SIG-M5 (cell line): Measurements from ENCODE around the gene IQGAP2.
"Not testable (repeated sequence)": the region's sequence is repeated elsewhere in the genome, so short reads cannot be mapped to it uniquely, and the experiment has no call there.

Experiments
- DNase-seq: peaks from one replicate; lab custom pipeline; 2025; lab: John Stamatoyannopoulos, UW

IQGAP2 gene

DNA sequence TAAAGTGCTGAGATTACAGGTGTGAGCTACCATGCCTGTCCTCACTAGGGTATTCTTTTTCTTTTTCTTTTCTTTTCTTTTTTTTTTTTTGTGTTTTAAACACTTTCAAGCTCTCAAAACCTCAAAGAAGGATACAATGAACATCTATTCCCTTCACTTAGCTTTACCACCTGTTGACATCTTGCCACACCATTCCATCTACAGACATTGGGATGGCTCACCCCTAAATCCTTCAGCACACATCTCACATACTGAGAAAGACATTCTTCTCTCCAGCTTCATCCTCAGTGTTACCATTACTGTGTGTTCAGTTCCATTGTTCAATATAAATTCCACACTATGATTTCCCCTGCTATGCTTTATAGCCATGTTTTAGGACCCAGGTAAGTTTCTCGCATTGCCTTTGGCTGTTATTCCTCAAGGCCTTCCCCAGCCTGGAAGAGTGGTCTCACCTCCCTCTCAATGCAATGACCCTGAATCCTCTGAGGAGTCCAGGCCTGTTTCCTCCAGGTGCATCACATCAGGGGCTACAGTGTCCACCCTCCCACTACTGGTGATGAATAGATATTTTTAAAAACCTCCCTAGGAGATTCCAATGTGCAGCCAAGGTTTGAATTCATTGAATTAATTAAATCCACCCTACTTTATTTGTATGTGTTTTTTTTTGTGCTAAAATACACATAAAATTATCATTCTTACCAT is 16.7 kb downstream of the IQGAP2 start:
- no peak for DNase-seq

DNA sequence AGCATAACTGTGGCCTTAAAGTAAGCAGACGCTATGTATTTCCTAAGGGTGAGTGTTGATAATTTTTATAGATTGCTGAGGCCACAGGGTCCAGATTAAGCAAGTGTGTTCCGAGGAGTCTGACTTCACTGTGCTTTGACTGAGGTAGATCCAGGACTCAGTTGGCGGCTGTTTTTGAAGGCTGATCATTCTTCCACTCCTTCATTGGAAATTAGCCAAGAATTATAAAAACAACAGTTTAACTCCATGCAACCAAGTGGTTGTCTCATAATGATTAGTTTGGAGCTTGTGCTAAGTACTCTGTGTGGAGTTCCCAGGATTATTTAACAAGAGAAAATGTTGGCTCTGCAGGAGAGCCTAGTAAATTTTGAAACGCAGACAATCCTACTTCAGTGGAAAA is 19.1 kb downstream of the IQGAP2 start:
- no peak for DNase-seq

- no peak for DNase-seq
Measured at GRCh38 chr5:76422742-76423141, 19.7 kb downstream of the IQGAP2 start.

DNA sequence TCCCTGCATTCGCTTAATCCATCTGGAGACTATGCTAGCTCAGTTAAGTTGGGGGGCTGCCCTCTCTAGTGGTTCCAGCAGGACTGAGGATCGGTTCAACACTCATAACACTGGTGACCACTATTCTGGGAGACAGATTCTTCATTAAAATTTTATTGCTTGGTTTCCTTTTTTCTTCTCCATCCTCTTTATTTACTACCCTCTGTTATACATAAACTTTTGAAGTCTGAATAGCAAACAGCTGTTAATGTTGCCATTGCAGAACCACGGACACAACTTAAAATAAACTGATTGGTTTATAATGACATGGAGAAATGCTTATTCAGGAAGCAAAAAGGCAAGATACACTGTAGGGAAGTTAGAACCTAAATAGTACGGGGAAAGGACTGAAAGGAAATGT is 22.1 kb downstream of the IQGAP2 start:
- DNase-seq = no peak

GRCh38 chr5:76425928-76426804 is 23.1 kb downstream of the IQGAP2 start:
- DNase-seq = no peak

GRCh38 chr5:76427206-76428140 is 24.4 kb downstream of the IQGAP2 start:
- DNase-seq = no peak

DNA sequence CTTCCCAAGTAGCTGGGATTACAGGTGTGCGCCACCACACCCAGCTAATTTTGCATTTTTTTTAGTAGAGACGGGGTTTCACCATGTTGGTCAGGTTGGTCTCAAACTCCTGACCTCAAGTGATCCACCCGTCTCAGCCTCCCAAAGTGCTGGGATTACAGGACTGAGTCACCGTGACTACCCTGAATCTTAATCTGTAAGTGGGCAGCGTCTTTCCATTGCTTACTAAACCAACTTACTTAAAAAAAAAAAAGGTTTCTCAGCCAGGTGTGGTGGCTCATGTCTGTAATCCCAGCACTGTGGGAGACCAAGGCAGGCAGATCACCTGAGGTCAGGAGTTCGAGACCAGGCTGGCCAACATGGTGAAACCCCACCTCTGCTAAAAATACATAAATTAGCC is 25.5 kb downstream of the IQGAP2 start:
- DNase-seq = not testable (repeated sequence)

DNA sequence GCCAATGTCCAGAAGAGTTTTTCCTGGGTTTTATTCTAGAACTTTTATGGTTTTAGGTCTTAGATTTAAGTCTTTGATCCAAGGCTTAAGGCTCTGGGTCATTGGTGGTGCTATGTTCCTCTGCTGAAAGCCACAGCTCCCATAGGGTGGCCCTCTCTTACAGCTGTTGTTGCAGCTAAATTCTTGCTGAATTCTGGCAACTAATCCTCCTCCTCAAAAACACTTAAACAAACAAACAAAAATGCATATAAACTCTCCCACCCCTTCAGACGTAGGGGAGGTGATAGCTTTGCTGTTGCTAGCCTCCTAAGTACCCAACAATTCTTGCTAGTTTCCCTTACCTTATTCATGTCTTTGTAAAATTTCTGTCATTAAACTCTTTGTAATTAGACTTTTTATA is 30.2 kb downstream of the IQGAP2 start:
- no peak for DNase-seq

DNA sequence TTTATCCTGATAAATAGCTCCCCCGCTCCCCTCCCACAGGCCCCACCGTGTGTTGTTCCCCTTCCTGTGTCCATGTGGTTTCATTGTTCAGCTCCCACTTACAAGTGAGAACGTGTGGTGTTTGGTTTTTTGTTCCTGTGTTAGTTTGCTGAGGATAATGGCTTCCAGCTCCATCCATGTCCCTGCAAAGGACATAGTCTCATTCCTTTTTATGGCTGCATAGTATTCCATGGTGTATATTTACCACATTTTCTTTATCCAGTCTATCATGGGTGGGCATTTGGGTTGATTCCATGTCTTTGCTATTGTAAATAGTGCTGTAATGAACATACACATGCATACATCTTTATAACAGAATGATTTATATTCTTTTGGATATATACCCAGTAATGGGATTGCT is 34.4 kb downstream of the IQGAP2 start:
- not testable (repeated sequence) for DNase-seq

DNA sequence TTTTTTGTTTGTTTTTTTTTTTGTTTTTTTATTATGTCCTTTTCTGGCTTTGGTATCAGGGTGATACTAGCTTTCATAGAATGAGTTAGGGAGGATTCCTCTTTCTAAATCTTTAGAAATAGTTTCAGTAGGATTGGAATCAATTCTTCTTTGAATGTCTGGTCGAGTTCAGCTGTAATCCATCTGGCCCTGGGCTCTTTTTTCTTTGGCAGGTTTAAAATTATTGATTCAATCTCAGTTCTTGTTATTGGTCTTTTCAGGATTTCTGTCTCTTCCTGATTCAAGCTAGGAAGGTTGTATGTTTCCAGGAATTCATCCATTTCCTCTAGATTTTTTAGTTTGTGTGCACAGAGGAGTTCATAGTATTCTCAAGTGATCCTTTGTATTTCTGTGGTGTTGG is 34.9 kb downstream of the IQGAP2 start:
- DNase-seq = no peak

DNA sequence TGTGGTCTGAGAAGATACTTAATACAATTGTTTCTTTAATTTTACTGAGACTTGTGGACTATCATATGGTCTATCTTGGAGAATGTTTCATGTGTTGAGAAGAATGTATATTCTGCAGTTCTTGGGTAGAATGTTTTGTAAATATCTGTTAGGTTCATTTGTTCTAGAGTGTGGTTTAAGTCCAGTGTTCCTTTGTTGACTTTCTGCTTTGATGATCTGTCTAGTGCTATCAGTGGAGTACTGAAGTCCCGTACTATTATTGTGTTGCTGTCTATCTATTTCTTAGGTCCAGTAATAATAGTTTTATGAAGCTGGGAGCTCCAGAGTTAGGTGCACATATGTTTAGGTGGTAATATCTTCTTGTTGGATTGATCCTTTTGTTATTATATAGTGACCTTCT is 36.1 kb downstream of the IQGAP2 start:
- no peak for DNase-seq

DNA sequence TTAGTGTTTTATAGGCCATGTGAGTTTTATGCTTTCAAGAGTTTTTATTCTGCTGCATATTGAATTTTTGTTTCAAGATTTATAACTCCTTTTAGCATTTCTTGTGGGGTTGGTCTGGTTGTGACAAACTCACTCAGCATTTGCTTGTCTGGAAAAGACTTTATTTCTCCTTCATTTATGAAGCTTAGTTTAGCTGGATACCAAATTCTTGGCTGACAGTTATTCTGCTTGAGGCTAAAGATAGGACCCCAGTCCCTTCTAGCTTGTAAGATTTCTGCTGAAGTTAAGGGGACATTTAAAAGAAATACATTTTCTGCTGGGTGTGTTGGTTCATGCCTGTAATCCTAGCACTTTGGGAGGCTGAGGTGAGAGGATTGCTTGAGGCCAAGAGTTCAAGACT is 36.8 kb downstream of the IQGAP2 start:
- DNase-seq = no peak

DNA sequence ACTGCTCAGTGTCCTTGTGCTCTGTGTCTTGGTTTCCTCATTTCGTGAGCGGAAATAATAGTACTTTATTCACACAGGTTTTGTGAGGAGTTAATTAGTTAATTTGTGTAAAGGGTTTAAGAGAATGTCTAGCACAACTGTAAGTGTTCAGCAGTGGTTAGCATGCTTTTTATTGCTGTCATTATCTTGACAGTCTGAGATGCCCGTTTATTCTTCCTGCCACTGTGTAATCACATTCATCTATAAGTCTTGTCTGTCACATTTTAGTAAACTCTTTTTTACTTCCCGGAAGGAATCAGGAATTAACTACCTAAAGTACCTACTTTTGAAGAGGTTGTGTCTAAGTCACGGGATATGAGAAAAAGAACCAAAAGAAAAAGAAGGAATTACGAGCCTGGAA is 38.0 kb downstream of the IQGAP2 start:
- DNase-seq = no peak

- no peak for DNase-seq
Measured at GRCh38 chr5:76441890-76442673, 39.0 kb downstream of the IQGAP2 start.

GRCh38 chr5:76443066-76443800 is 40.1 kb downstream of the IQGAP2 start:
- no peak for DNase-seq

DNA sequence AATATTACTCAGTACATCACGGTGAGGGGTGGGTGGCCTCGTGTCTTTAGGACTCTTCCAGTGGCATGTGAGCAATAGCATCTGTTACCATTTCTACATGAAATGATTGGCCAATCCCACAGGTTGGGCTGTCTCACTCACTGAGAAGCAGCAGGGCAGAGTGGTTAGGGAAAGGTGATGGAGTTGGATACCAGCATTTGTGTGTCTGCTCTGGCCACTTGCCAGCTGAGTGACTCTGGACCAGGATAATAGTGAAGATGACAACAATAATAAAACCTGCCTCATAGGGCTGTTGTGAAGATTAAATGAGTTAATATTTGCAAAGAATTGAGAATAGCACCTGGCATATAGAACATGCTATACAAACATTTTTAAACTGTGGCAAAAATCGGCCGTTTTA is 42.0 kb downstream of the IQGAP2 start:
- DNase-seq = no peak

GRCh38 chr5:76445830-76446229 is 42.7 kb downstream of the IQGAP2 start:
- no peak for DNase-seq

DNA sequence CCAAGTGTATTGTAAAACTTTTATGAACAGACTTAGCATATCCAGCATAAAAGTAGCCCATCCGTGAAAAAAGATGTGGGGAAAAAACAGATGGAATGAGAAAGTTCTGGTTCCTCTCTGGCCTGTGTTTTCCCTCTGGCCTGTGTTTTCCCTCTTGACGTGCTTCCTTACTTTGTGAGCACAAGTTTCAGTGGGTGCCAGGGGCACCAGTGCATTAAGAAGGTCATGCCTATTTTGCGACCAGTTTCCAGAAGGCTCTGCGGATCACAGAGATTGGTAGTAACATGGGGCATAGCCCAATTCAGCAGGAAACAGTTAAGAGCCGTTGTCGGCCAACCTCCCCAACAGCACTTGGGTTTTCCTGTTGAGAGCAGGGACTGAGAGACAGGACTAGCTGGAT is 43.7 kb downstream of the IQGAP2 start:
- no peak for DNase-seq

- no peak for DNase-seq
Measured at GRCh38 chr5:76449606-76450005, 46.5 kb downstream of the IQGAP2 start.

- DNase-seq = no peak
Measured at GRCh38 chr5:76450054-76450453, 47.0 kb downstream of the IQGAP2 start.
